ENCODE measurements around the gene MACF1.
"Not testable (repeated sequence)": the region's sequence is repeated elsewhere in the genome, so short reads cannot be mapped to it uniquely, and the experiment has no call there.

Gene MACF1

DNA sequence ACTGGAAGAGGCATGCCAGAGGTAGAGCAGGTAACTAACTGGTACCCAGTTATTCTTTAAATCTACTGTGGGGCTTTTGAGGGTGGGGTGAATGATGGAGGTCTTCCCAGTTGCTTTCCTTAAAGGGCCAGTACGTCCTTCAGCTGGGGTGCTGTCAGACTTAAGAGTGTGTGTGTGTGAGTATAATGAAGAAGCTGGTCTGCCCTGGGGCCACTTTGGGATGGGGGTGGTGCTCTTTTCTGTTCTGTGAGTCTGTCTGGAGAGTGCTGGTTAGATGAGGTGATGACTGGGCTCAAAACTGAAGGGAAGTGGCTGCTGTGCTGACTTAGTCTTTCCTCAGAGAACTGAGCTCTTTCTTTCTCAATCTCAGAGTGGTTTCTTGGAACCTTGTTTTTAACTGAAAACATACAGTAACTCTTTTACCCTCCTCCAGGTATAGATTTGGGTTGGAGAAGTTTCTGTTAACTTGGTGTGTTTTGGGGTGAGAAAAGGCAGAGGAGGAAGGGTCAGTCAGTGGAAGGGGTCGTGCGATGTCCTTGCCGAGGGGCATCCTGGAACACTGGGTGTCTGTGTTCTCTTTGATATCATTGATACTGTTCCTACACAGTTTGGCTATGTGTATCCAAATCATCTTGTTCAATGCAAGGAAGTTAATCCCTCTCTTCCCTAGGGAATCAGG is 746 bp downstream of the MACF1 start:
- Histone ChIP-seq H3K18ac (ENCODE audit: low read length) (peak overlapping the region; percentile 78), H3K27ac (ENCODE audit: low read depth, low read length) (peak overlapping the region; percentile 86), H3K9ac (ENCODE audit: low read length) (peak overlapping the region; percentile 24), H3K27me3 (ENCODE audit: insufficient read depth, low read length) (no peaks in the 10 kb centered on the region), H2BK12ac (ENCODE audit: low read length) (peak overlapping the region; percentile 79), H3K4ac (ENCODE audit: low read depth, low read length) (peak overlapping the region; percentile 56), H3K36me3 (ENCODE audit: control insufficient read depth in 1 of 2, insufficient read depth in 2 of 2, low read length in 2 of 2) (no peaks in the 10 kb centered on the region), H2AK5ac (ENCODE audit: low read length) (peak overlapping the region; percentile 88), H2BK120ac (ENCODE audit: insufficient read depth, low read length, poor library complexity) (peak overlapping the region; percentile 76), H2BK5ac (ENCODE audit: low read depth, low read length, poor library complexity) (peak overlapping the region; percentile 78), H3K23ac (ENCODE audit: low read length) (no peak overlapping the region), H2AFZ (ENCODE audit: insufficient read depth, low read length, poor library complexity) (no peak overlapping the region), H3K79me1 (ENCODE audit: low read length) (peaks cover 16% of the 10 kb centered on the region), H3K4me3 (ENCODE audit: low read depth, low read length) (peak overlapping the region; percentile 50), H3K9me3 (ENCODE audit: insufficient read depth, low read depth, low read length) (no peaks in the 10 kb centered on the region), H4K12ac (ENCODE audit: low read depth, low read length) (peak overlapping the region; percentile 20), H3K4me2 (ENCODE audit: low read length) (peak overlapping the region; percentile 60), H3K79me2 (ENCODE audit: control insufficient read depth, insufficient read depth, low read length, poor library complexity) (peaks cover 2% of the 10 kb centered on the region), H4K91ac (ENCODE audit: low read depth, low read length) (peak overlapping the region; percentile 83), H4K8ac (ENCODE audit: low read depth, low read length) (peak overlapping the region; percentile 71), H3K4me1 (ENCODE audit: control insufficient read depth in 1 of 2, insufficient read depth in 2 of 2, low read length in 2 of 2) (peaks cover 8 to 15% of the 10 kb centered on the region in 2 experiments), H3K14ac (ENCODE audit: low read length) (peak overlapping the region; percentile 66)
- DNase-seq = peak; percentile 80 to 85
- no CpG with 5 or more reads among the region's 4 CpGs for WGBS (ENCODE audit: extremely low coverage, insufficient coverage, insufficient read length)

DNA sequence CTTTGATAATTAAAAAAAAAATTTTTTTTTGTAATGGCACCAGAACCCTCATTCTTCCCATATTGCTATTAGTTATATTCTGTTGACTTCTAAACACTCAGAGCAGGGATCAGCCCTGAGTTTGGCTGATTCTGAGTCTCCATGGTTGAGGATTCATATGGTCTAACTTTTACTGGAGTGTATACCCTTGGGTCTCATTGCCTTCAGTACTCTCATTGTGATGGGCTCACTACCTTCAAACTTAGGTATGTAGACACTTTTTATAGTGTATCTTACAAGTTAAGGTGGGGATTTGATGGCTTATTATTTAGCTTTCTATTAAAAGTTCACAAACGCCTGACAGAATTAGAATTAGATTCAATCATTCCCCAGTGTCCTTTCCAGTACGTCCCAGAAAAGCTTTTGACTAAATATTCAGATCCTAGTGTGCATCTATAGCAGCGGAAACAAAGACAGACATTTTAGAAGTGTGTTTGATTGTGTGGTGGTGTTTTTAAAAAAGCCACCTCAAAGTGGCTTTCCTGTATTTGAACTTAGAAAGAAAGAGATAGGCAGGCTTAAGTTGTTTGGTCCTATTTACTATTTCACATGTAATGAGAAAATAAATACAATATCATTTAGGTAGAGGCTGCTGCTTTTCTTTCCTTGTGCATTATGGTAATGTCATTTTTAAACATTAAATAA is 1.4 kb downstream of the MACF1 start:
- Histone ChIP-seq H3K14ac (ENCODE audit: low read length) (no peak overlapping the region), H3K27ac (ENCODE audit: low read depth, low read length) (peak overlapping the region; percentile 86), H2BK120ac (ENCODE audit: insufficient read depth, low read length, poor library complexity) (no peak overlapping the region), H3K18ac (ENCODE audit: low read length) (no peak overlapping the region), H3K9ac (ENCODE audit: low read length) (no peak overlapping the region), H2BK12ac (ENCODE audit: low read length) (no peak overlapping the region), H3K36me3 (ENCODE audit: control insufficient read depth in 1 of 2, insufficient read depth in 2 of 2, low read length in 2 of 2) (no peaks in the 10 kb centered on the region), H4K8ac (ENCODE audit: low read depth, low read length) (no peak overlapping the region), H2AK5ac (ENCODE audit: low read length) (no peak overlapping the region), H2BK5ac (ENCODE audit: low read depth, low read length, poor library complexity) (peak overlapping the region; percentile 60), H3K79me2 (ENCODE audit: control insufficient read depth, insufficient read depth, low read length, poor library complexity) (peaks cover 2% of the 10 kb centered on the region), H3K4me1 (ENCODE audit: control insufficient read depth in 1 of 2, insufficient read depth in 2 of 2, low read length in 2 of 2) (peaks cover 8 to 15% of the 10 kb centered on the region in 2 experiments), H3K4ac (ENCODE audit: low read depth, low read length) (no peak overlapping the region), H2AFZ (ENCODE audit: insufficient read depth, low read length, poor library complexity) (no peak overlapping the region), H3K4me2 (ENCODE audit: low read length) (peak overlapping the region; percentile 60), H3K4me3 (ENCODE audit: low read depth, low read length) (no peak overlapping the region), H3K27me3 (ENCODE audit: insufficient read depth, low read length) (no peaks in the 10 kb centered on the region), H3K79me1 (ENCODE audit: low read length) (peaks cover 16% of the 10 kb centered on the region), H3K9me3 (ENCODE audit: insufficient read depth, low read depth, low read length) (no peaks in the 10 kb centered on the region), H4K12ac (ENCODE audit: low read depth, low read length) (no peak overlapping the region), H4K91ac (ENCODE audit: low read depth, low read length) (no peak overlapping the region), H3K23ac (ENCODE audit: low read length) (no peak overlapping the region)
- no peak for DNase-seq
- no CpG with 5 or more reads among the region's 3 CpGs for WGBS (ENCODE audit: extremely low coverage, insufficient coverage, insufficient read length)

DNA sequence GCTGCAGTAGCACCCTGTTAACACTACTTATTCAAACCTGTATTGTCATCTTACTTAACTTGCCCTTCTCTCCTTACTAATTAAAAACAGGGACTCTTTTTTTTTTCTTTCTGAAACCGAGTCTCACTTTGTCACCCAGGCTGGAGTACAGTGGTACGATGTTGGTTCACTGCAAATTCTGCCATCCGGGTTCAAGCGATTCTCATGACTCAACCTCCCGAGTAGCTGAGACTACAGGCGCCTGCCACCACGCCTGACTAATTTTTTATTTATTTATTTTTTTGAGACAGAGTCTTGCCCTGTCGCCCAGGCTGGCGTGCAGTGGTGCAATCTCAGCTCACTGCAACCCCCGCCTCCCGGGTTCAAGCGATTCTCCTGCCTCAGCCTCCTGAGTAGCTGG is 3.9 kb downstream of the MACF1 start:
- not testable (repeated sequence) for H3K4ac ChIP-seq (ENCODE audit: low read depth, low read length); H3K27me3 ChIP-seq (ENCODE audit: insufficient read depth, low read length); H3K4me2 ChIP-seq (ENCODE audit: low read length); H3K23ac ChIP-seq (ENCODE audit: low read length); H2BK120ac ChIP-seq (ENCODE audit: insufficient read depth, low read length, poor library complexity); H2AK5ac ChIP-seq (ENCODE audit: low read length); H3K4me3 ChIP-seq (ENCODE audit: low read depth, low read length); H2BK5ac ChIP-seq (ENCODE audit: low read depth, low read length, poor library complexity); H3K79me2 ChIP-seq (ENCODE audit: control insufficient read depth, insufficient read depth, low read length, poor library complexity); H4K91ac ChIP-seq (ENCODE audit: low read depth, low read length); H3K9ac ChIP-seq (ENCODE audit: low read length); H3K27ac ChIP-seq (ENCODE audit: low read depth, low read length); H3K14ac ChIP-seq (ENCODE audit: low read length); H4K12ac ChIP-seq (ENCODE audit: low read depth, low read length); DNase-seq; H4K8ac ChIP-seq (ENCODE audit: low read depth, low read length); H2AFZ ChIP-seq (ENCODE audit: insufficient read depth, low read length, poor library complexity); H2BK12ac ChIP-seq (ENCODE audit: low read length); H3K18ac ChIP-seq (ENCODE audit: low read length); H3K9me3 ChIP-seq (ENCODE audit: insufficient read depth, low read depth, low read length); H3K36me3 ChIP-seq (ENCODE audit: control insufficient read depth in 1 of 2, insufficient read depth in 2 of 2, low read length in 2 of 2)
- no CpG with 5 or more reads among the region's 12 CpGs for WGBS (ENCODE audit: extremely low coverage, insufficient coverage, insufficient read length)
- Histone ChIP-seq H3K79me1 (ENCODE audit: low read length) (peaks cover 19% of the 10 kb centered on the region), H3K4me1 (ENCODE audit: control insufficient read depth in 1 of 2, insufficient read depth in 2 of 2, low read length in 2 of 2) (peaks cover 16 to 25% of the 10 kb centered on the region in 2 experiments)

DNA sequence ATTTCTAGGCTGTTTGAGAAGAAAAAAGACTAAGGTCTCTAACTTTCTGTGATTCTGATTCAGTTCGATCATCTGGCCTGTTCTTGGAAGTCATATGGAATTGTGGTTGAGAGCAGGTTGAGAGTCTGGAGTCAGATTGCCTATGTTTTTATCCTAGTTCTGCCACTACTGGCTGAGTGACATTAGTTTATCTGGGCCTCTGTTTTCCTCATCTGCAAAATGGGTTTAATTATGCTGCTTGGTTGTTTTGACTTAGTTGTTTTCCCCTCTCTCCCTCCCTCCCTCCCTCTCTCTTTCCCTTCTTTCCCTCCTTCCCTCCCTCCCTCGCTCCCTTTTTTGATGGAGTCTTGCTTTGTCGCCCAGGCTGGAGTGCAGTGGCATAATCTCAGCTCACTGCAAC is 6.2 kb downstream of the MACF1 start:
- Histone ChIP-seq H3K14ac (ENCODE audit: low read length) (no peak overlapping the region), H4K12ac (ENCODE audit: low read depth, low read length) (no peak overlapping the region), H3K79me2 (ENCODE audit: control insufficient read depth, insufficient read depth, low read length, poor library complexity) (peaks cover 8% of the 10 kb centered on the region), H3K27me3 (ENCODE audit: insufficient read depth, low read length) (no peaks in the 10 kb centered on the region), H3K4me3 (ENCODE audit: low read depth, low read length) (no peak overlapping the region), H3K4ac (ENCODE audit: low read depth, low read length) (peak overlapping the region; percentile 70), H3K4me1 (ENCODE audit: control insufficient read depth in 1 of 2, insufficient read depth in 2 of 2, low read length in 2 of 2) (peaks cover 20 to 24% of the 10 kb centered on the region in 2 experiments), H3K4me2 (ENCODE audit: low read length) (no peak overlapping the region), H2AK5ac (ENCODE audit: low read length) (no peak overlapping the region), H3K36me3 (ENCODE audit: control insufficient read depth in 1 of 2, insufficient read depth in 2 of 2, low read length in 2 of 2) (no peaks in the 10 kb centered on the region), H3K27ac (ENCODE audit: low read depth, low read length) (no peak overlapping the region), H4K8ac (ENCODE audit: low read depth, low read length) (no peak overlapping the region), H2AFZ (ENCODE audit: insufficient read depth, low read length, poor library complexity) (no peak overlapping the region), H4K91ac (ENCODE audit: low read depth, low read length) (no peak overlapping the region), H3K9ac (ENCODE audit: low read length) (no peak overlapping the region), H2BK12ac (ENCODE audit: low read length) (no peak overlapping the region), H3K9me3 (ENCODE audit: insufficient read depth, low read depth, low read length) (peaks cover 2% of the 10 kb centered on the region), H2BK120ac (ENCODE audit: insufficient read depth, low read length, poor library complexity) (no peak overlapping the region), H3K79me1 (ENCODE audit: low read length) (peaks cover 19% of the 10 kb centered on the region), H2BK5ac (ENCODE audit: low read depth, low read length, poor library complexity) (no peak overlapping the region), H3K23ac (ENCODE audit: low read length) (no peak overlapping the region), H3K18ac (ENCODE audit: low read length) (no peak overlapping the region)
- DNase-seq = no peak
- no CpG with 5 or more reads among the region's 3 CpGs for WGBS (ENCODE audit: extremely low coverage, insufficient coverage, insufficient read length)
